GM18505 (cell line): Measurements from ENCODE around the gene MKS1.

Source experiments
- ATAC-seq: cut with Tn5 transposase; IDR thresholded peaks from one replicate; pipeline ENCODE4 v1.9.1; 2021; ENCODE audit not compliant: unreplicated experiment
- POLR2A ChIP-seq: IDR thresholded peaks from 4 replicates; pipeline ENCODE4 v1.6.1; 2011; ENCODE audit warnings: borderline replicate concordance; ENCODE audit not compliant: insufficient read depth, insufficient read length; ENCODE audit errors: extremely low read depth

The MKS1 gene

GRCh38 chr17:58232707-58233156 is 13.7 kb upstream of the MKS1 start:
- TF ChIP-seq POLR2A = no peak
- ATAC-seq = peak; percentile 60

GRCh38 chr17:58231641-58232040 is 12.6 kb upstream of the MKS1 start:
- no peak for TF ChIP-seq POLR2A
- ATAC-seq = no peak

GRCh38 chr17:58229881-58230280 is 10.8 kb upstream of the MKS1 start:
- TF ChIP-seq POLR2A = no peak
- no peak for ATAC-seq

GRCh38 chr17:58229384-58229783 is 10.3 kb upstream of the MKS1 start:
- ATAC-seq = no peak
- TF ChIP-seq POLR2A = no peak

- no peak for ATAC-seq
- no peak for TF ChIP-seq POLR2A
These were observed 9.6 kb upstream of the MKS1 start for GRCh38 chr17:58228679-58229078.

- no peak for TF ChIP-seq POLR2A
- no peak for ATAC-seq
These were observed 8.7 kb upstream of the MKS1 start for GRCh38 chr17:58227733-58228132.

GRCh38 chr17:58224315-58224714 is 5.3 kb upstream of the MKS1 start:
- no peak for TF ChIP-seq POLR2A
- ATAC-seq = no peak

- no peak for ATAC-seq
These were observed 731 bp upstream of the MKS1 start for GRCh38 chr17:58219789-58220183.

GRCh38 chr17:58217766-58218165 is 1.3 kb downstream of the MKS1 start:
- no peak for ATAC-seq
- no peak for TF ChIP-seq POLR2A

More at GRCh38 chr17:58219789-58220183, 731 bp upstream of the MKS1 start:
- TF ChIP-seq POLR2A = no peak

- ATAC-seq = no peak
- TF ChIP-seq POLR2A = no peak
These were observed 3.4 kb downstream of the MKS1 start for GRCh38 chr17:58215685-58216084.

GRCh38 chr17:58210922-58211321 is 8.1 kb downstream of the MKS1 start:
- no peak for ATAC-seq

GRCh38 chr17:58208344-58208743 is 10.7 kb downstream of the MKS1 start:
- TF ChIP-seq POLR2A = no peak
- ATAC-seq = no peak

More at GRCh38 chr17:58210922-58211321, 8.1 kb downstream of the MKS1 start:
- no peak for TF ChIP-seq POLR2A

- no peak for TF ChIP-seq POLR2A
- no peak for ATAC-seq
These were observed 11.6 kb downstream of the MKS1 start for GRCh38 chr17:58207451-58207850.

GRCh38 chr17:58205936-58206335 is 13.1 kb downstream of the MKS1 start:
- ATAC-seq = no peak
- TF ChIP-seq POLR2A = no peak

- no peak for TF ChIP-seq POLR2A
- ATAC-seq = no peak
These were observed 14.3 kb downstream of the MKS1 start for GRCh38 chr17:58204796-58205195.
